Measurements from ENCODE around the gene RTBDN. TPM values are rescaled to one million over a fixed set of nuclear protein-coding genes. Genes with fewer than 3 reads are reported as not detected.

RTBDN gene
- total and polyA plus RNA-seq, 12 donors = not detected

GRCh38 chr19:12871681-12872080 lies 37.3 kb upstream of the RTBDN start:
- intact Hi-C loops (cut with DNase I) = no loop called here
- peaks cover 0 to 18% (median 12%) of the 10 kb centered on the region in 9 donors for H3K4me1 ChIP-seq
- WGBS, 2 donors = 65 to 83% methylated on average over 3 of the region's 3 CpGs
- H3K4me3 ChIP-seq = no peak overlapping the region
- DNase-seq (no peak), ATAC-seq (no peak)
- H3K27me3 ChIP-seq = peaks cover 0 to 21% (median 17%) of the 10 kb centered on the region in 7 donors
- H3K9me3 ChIP-seq = peaks cover 0 to 4% (median 0%) of the 10 kb centered on the region in 11 donors
- no peak for TF ChIP-seq CTCF (IDR thresholded peaks at IDR 0.05)
- H3K27ac ChIP-seq = no peak overlapping the region
- peaks cover 0 to 22% (median 4%) of the 10 kb centered on the region in 9 donors for H3K36me3 ChIP-seq

- intact Hi-C loops (cut with DNase I) = no loop called here
- H3K9me3 ChIP-seq = peaks cover 0 to 4% (median 0%) of the 10 kb centered on the region in 11 donors
- WGBS, 2 donors = 94 to 95% methylated on average over 10 of the region's 10 CpGs
- peaks cover 0 to 16% (median 9%) of the 10 kb centered on the region in 9 donors for H3K4me1 ChIP-seq
- H3K27me3 ChIP-seq = peaks cover 0 to 24% (median 17%) of the 10 kb centered on the region in 7 donors
- DNase-seq = no peak
- H3K4me3 ChIP-seq = no peak overlapping the region
- no peaks in the 10 kb centered on the region for H3K36me3 ChIP-seq
- no peak for ATAC-seq
- no peak for TF ChIP-seq CTCF (IDR thresholded peaks at IDR 0.05)
- no peak overlapping the region for H3K27ac ChIP-seq
Observed at GRCh38 chr19:12868540-12869112, 34.2 kb upstream of the RTBDN start.

GRCh38 chr19:12867120-12868099 lies 33.0 kb upstream of the RTBDN start:
- Histone ChIP-seq H3K4me1 (peaks cover 0 to 10% (median 7%) of the 10 kb centered on the region in 9 donors), H3K4me3 (peak overlapping the region in 8 of 10 donors; percentile 22 to 44 (median 42)), H3K27ac (no peak overlapping the region), H3K27me3 (peaks cover 0 to 26% (median 17%) of the 10 kb centered on the region in 7 donors), H3K9me3 (no peaks in the 10 kb centered on the region), H3K36me3 (no peaks in the 10 kb centered on the region)
- ATAC-seq = peak; percentile 45 to 67 (median 52)
- no peak for TF ChIP-seq CTCF (IDR thresholded peaks at IDR 0.05)
- intact Hi-C loops (cut with DNase I) = no loop called here
- WGBS, 2 donors = 11 to 12% methylated on average over 51 of the region's 51 CpGs
- peak in 1 of 2 donors; percentile 55 for DNase-seq

GRCh38 chr19:12866416-12867119 lies 32.2 kb upstream of the RTBDN start:
- no peak for DNase-seq

More at GRCh38 chr19:12866416-12867119, 32.2 kb upstream of the RTBDN start:
- WGBS, 2 donors = 85 to 90% methylated on average over 29 of the region's 29 CpGs
- intact Hi-C loops (cut with DNase I) = no loop called here
- no peak overlapping the region for H3K27ac ChIP-seq
- H3K4me3 ChIP-seq = no peak overlapping the region
- H3K27me3 ChIP-seq = peaks cover 0 to 26% (median 17%) of the 10 kb centered on the region in 7 donors
- H3K9me3 ChIP-seq = no peaks in the 10 kb centered on the region
- no peak for TF ChIP-seq CTCF (IDR thresholded peaks at IDR 0.05)
- H3K4me1 ChIP-seq = peaks cover 0 to 10% (median 7%) of the 10 kb centered on the region in 9 donors
- no peaks in the 10 kb centered on the region for H3K36me3 ChIP-seq
- no peak for ATAC-seq

All from heart right ventricle (tissue), 16 donors.